Stimulated activated CD8-positive, alpha-beta memory T cell treated with anti-CD3 and anti-CD28 coated beads, Interleukin-15, amount 100 ng/mL, for 48 hours (primary cell): ENCODE results near the gene GIT1.

ENCODE experiments used
- DNase-seq, 2 donors: peaks; one replicate each; pipeline ENCODE4 v3.0.0-alpha.2; 2020; ENCODE audit warnings: low read depth in 2 of 2

GIT1 gene, protein sequence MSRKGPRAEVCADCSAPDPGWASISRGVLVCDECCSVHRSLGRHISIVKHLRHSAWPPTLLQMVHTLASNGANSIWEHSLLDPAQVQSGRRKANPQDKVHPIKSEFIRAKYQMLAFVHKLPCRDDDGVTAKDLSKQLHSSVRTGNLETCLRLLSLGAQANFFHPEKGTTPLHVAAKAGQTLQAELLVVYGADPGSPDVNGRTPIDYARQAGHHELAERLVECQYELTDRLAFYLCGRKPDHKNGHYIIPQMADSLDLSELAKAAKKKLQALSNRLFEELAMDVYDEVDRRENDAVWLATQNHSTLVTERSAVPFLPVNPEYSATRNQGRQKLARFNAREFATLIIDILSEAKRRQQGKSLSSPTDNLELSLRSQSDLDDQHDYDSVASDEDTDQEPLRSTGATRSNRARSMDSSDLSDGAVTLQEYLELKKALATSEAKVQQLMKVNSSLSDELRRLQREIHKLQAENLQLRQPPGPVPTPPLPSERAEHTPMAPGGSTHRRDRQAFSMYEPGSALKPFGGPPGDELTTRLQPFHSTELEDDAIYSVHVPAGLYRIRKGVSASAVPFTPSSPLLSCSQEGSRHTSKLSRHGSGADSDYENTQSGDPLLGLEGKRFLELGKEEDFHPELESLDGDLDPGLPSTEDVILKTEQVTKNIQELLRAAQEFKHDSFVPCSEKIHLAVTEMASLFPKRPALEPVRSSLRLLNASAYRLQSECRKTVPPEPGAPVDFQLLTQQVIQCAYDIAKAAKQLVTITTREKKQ

DNA sequence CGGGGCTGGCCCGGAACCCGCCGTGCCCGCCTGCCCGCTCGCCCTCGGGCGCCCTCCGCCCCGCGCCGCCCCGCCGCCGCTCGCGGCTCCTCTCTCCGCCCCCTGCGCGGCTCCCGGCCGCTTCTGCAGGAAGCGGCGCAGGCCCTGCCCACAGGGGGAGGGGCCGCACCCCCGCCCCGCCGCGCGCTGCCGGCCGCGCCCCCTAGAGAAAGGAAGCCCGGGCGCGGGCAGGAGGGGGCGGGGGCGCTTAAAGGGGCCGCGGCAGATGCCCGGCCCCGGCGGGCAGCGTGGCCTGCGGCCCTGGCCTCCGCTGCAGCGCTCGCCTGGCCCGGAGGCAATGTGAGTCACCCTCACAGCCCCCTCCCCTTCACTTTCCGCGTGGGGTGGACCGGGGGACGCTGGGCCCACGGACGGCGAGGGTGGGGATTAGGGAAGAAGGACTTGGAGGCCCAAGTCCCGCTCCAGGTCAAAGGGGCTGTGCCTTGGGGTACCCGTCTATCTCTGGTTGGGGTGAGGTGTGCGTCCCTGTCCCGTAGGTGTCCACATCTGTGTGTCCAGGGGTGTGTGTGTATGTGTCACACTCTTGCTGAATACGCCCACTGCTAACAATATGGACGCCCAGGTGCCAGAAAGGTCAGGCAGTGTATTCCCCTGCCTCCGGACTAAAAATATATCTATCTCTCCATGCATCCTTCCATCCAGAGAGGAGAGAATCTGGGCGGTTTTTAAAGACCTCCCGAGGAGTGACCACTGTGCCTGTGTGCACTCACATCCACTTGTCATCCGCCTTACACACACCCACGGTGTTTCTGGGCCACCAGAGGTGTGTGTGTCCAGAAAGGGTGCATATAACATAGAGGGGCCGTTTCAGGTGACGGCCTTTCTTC lies at the start of gene GIT1:
TSS of gene GIT1 (minus strand) at position 125 of the 887 bp plus-strand sequence. CDS start 270 bp downstream, outside the sequence.
- peak; percentile 78 to 84 for DNase-seq

GRCh38 chr17:29633886-29634285 lies 44.4 kb upstream of the GIT1 start:
- DNase-seq = no peak

DNA sequence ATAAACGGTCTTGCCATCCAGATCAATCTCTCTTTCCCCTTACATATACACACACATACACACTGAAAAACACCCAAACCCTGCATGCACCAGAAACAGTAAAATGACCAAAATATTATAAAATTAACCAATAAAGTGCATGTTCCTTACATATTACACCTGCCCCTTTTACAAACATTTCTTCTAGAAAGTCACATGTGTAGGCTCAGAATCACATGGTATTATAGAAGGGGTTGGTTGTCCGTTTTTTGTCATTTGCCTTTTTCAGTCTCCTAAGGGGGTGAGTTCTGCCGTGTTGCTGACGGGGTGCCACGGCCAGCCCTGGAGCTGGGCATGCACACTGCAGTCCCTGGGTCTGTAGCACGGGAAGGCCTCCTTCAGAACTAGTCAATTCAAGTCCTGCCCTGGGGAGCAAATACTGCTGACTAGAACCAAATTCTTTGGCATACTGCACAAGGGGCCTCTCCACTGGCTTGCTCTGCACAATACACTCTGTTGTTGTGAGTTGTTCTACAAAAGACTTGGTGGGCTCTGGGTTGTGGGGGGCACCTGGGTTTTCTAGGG lies 41.3 kb upstream of the GIT1 start:
- no peak for DNase-seq

GRCh38 chr17:29629839-29630238 lies 40.4 kb upstream of the GIT1 start:
- no peak for DNase-seq

- no peak for DNase-seq
Observed at GRCh38 chr17:29628644-29629043, 39.2 kb upstream of the GIT1 start.

DNA sequence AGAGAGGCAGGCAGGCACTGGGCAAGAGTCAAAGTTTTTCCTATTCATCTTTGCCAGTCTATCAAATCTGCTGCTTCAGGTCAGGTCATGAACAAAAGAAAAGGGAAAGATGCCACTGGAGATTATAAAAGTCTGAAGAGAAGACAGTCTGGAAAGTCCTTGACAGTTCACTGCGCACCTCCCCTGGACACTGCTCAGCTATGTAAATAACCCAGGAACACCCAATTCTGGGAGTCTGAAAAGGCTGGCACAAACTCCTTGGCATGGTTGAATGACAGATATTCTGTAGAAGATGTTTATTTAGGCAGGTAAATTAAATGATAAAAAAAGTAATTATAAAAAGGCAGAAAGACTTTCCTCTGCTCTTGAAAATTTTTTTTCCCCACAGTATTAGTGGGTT lies 38.5 kb upstream of the GIT1 start:
- no peak for DNase-seq

DNA sequence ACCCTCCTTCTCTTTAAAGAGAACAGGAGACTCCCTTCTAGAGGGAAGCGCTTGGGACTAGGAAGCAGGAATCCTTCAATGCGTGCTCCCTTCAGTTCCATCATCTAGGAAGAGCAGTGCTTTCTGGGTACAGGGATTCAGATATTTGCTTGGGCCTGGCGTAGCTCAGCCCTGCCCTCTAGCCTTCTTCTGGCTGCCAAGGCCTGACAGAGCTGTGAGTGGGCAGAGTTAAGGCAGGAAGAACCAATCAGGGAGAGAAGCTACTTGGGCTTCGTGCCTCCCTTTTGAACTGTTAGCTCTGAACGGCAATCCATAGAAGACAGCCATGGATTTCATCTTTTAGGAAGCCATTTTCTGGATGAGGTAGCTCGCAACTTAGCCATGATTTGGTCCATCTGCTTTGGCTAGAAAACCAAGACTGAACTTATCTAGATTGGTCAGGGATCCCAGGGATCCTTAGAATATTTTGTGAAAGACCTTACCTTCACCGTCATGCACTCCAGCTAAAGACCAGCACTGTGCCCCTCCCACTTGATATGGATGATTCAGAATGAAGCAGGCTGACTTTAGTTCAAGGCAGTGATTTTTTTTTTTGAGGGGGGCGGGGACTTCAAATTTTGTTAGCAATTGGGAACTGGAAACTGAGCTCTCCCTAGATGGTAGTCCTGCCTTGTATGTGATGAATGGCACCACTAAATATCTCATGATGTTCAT lies 35.7 kb upstream of the GIT1 start:
- DNase-seq = no peak

- DNase-seq = no peak
Observed at GRCh38 chr17:29624586-29624985, 35.1 kb upstream of the GIT1 start.

DNA sequence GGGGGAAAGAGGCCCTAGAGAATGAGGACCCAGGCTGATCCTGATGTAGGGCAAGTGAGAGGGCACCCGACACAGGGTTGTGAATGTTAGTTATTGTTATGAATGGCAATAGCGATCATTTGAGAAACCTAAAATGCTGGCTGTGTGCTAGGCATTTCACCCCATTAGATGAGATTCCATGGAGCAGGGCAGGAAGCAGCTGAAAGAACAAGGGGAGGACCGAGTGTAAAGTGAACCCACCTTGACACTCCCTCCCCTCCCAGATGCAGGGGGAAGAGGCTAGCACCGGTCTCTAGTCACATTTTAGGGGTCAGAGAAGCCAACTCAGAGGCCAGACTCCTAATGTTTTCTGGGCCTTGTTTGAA lies 33.8 kb upstream of the GIT1 start:
- DNase-seq = no peak

DNA sequence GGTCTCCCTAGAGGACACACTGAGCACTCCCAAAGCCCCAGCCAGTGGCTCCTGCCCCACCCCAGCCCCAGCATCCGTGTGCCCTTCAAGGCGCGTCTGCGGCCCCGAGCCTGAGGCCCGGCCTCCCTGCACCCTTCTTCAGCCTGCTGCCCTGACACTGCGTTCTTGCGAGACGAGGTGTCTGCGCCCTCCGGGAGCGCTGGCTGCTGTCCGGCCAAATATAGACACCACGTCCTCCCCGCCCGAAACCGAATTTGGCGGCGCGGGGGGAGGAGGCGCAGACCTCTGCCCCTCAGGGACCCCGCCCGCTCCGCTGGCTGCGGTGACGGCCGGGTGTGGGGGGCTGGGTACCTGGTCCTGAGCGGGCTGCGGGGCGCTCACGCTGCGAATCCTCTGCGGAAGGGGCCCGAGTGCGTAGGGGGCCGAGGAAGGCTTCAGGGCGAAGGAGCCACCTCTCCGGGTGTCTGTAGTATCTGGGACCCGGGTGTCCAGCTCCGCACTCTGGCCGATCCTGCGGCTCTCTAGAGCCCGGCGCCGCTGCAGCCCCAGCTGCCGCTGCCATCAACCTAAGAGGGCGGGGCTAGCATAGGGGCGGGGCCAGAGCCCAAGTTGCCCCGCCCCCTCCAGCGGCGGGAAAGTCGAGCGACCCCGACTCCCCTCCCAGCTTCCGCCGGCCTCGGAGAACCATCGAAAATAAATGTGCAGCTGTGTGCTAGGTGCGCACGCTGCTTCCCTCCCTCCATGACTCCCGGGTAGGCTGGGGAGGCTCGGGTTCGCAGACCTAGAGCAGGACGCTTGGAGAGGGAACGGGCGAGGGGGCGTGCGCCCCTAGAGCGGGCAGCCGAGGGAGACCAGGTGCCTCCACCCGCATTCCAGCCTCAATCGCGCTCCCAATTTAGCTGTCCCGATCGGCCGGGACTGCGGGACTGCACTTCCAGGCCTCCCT lies 33.2 kb upstream of the GIT1 start, which contains the start of gene CORO6:
TSS of gene CORO6 (minus strand) at position 576 of the 946 bp plus-strand sequence. CDS start 1,491 bp downstream, outside the sequence.
- peak; percentile 46 to 54 for DNase-seq

GRCh38 chr17:29621751-29622194 lies 32.3 kb upstream of the GIT1 start:
- DNase-seq = no peak

GRCh38 chr17:29620779-29621500 lies 31.5 kb upstream of the GIT1 start:
- DNase-seq = no peak

- no peak for DNase-seq
Observed at GRCh38 chr17:29620271-29620670, 30.8 kb upstream of the GIT1 start.

GRCh38 chr17:29619251-29619650 lies 29.8 kb upstream of the GIT1 start:
- DNase-seq = no peak

DNA sequence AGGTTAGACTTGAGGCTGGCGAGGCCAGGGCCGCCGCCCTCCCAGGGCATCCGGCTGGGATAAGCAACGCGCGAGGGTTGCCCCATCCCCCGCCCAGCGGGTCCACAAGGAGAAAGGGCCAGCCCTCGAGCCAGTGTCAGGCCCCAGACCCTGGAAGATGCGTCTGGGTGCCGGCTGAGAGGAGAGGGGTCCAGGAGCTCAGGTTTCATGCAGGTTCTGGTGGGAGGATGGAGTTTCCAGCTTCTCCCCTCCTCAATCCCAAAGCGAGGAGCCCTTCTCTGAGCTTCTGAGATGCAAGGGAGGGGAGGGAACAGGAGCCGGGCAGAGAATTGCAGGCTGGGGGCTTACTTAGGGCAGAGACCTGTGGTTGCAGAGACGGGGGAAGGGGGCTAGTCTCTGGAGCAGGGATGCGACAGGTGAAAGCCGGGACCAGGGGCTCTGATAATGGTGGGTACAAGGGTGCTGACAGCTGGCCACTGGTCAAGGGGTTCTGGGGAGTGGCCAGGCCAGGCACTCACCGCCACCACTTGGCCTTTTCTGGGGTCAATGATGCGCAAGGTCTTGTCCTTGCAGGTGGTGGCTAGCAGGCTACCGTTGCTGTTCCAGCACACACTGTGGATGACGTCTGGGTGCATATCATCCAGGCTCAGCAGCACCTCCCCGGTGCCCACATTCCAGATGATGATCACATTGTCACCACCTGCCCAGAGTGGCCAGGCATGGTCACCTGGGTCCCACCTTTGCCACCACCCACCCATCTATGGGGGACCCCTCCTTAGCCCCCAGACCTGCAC lies 29.0 kb upstream of the GIT1 start:
- DNase-seq = no peak

- peak; percentile 80 to 81 for DNase-seq
Observed at GRCh38 chr17:29617481-29618271, 28.2 kb upstream of the GIT1 start.

DNA sequence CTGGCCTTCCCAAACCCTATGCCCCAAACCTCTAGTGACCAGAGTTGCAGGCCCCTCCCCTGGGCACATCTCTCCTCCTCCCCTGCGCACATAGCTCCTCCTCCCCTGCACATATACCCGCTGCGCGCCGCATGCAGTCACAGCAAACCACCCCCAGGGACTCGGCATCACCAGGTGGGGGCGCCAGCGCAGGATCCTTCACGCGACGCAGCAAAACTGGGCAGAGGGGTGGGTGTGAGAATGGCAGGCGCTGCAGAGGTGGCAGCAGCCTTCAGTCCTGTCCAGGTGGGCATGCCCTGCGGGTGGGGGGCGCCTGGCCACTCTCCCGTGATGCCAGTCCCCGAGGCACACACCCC lies 27.7 kb upstream of the GIT1 start:
- DNase-seq = peak; percentile 84 to 85
